A549 (cell line): ENCODE data around the gene AK1. TPM values are rescaled to one million over a fixed set of nuclear protein-coding genes. Genes with fewer than 3 reads are reported as not detected.

Source experiments
- ATAC-seq, 2 experiments: fragments of 200-7000 bp in 1 of 2; fragments of >200 bp in 1 of 2; cut with Nextera tagmentation in 1 of 2; cut with Tn5 transposase in 1 of 2; 3 replicates each; pipeline versions ENCODE4 v1.8.0 to v1.9.1; 2018 to 2020; ENCODE audit warnings: mild to moderate bottlenecking in 1 of 2, moderate library complexity in 1 of 2
- CTCF ChIA-PET: fragments of 300-600 bp; sonication (Branson Sonifier 250); formaldehyde crosslinking; extraction: SDS; loops from one replicate; lab custom pipeline; 2021; ENCODE audit warnings: antibody characterized with exemption, inconsistent platforms; lab: Yijun Ruan, JAX
- POLR2A ChIA-PET: fragments of 350-600 bp; formaldehyde crosslinking; extraction: SDS; loops from one replicate; lab custom pipeline; 2021; ENCODE audit warnings: antibody characterized with exemption, inconsistent platforms; lab: Yijun Ruan, JAX
- DNase-seq, 2 experiments: peaks; one replicate each; pipeline versions ENCODE4 v3.0.0 to v3.0.0-alpha.2; 2011 to 2016; ENCODE audit warnings: low read depth in 1 of 2, low spot score in 1 of 2
- FAIRE-seq: peaks from 2 replicates; lab custom pipeline; 2011; peaks lifted over from hg19 to GRCh38; lab: Jason Lieb, UNC
- H3K27ac ChIP-seq, 2 experiments: fragments of >200 bp; sonication (Bioruptor Twin); formaldehyde crosslinking; 3 replicates each; pipeline ENCODE4 v1.5.1; 2016 to 2017
- H3K4me1 ChIP-seq: fragments of >200 bp; sonication (Bioruptor Twin); formaldehyde crosslinking; 3 replicates; pipeline ENCODE4 v1.6.1; 2016
- H3K4me2 ChIP-seq: fragments of >200 bp; sonication (Bioruptor Twin); formaldehyde crosslinking; 3 replicates; pipeline ENCODE4 v1.6.1; 2016
- H3K4me3 ChIP-seq: fragments of >200 bp; sonication (Bioruptor Twin); formaldehyde crosslinking; 3 replicates; pipeline ENCODE4 v1.5.1; 2016
- H3K9me3 ChIP-seq: fragments of >200 bp; sonication (Bioruptor Twin); formaldehyde crosslinking; 3 replicates; pipeline ENCODE4 v1.6.1; 2016
- CBX8 ChIP-seq: fragments of 200-600 bp; sonication (generic); IDR thresholded peaks from 2 replicates; pipeline ENCODE4 v1.6.1; 2016
- CHD2 ChIP-seq: fragments of 150-350 bp; IDR thresholded peaks from 2 replicates; pipeline ENCODE4 v1.6.1; 2014; ENCODE audit warnings: low read length; ENCODE audit not compliant: partially characterized antibody
- EHF ChIP-seq: fragments of 250-450 bp; sonication (Bioruptor Pico); IDR thresholded peaks from 2 replicates; pipeline ENCODE4 v1.5.0; 2020; ENCODE audit warnings: mild to moderate bottlenecking
- ESRRA ChIP-seq: fragments of 150-350 bp; IDR thresholded peaks from 2 replicates; pipeline ENCODE4 v1.6.1; 2014; ENCODE audit warnings: mild to moderate bottlenecking, low read length, borderline replicate concordance
- GATA3 ChIP-seq: IDR thresholded peaks from 2 replicates; pipeline ENCODE4 v1.6.1; 2012; ENCODE audit warnings: borderline replicate concordance
- HDAC2 ChIP-seq: fragments of 200-600 bp; sonication (generic); IDR thresholded peaks from 2 replicates; pipeline ENCODE4 v1.6.1; 2016
- HOXB5 ChIP-seq: fragments of 250-450 bp; sonication (Bioruptor Pico); IDR thresholded peaks from 2 replicates; pipeline ENCODE4 v1.5.0; 2020; ENCODE audit warnings: mild to moderate bottlenecking, moderate library complexity
- JUN ChIP-seq, 2 experiments: fragments of >200 bp; sonication (Bioruptor Twin); formaldehyde crosslinking; IDR thresholded peaks; 2 replicates in 1 of 2; 3 replicates in 1 of 2; pipeline ENCODE4 v1.6.1; 2016 to 2017
- JUNB ChIP-seq: fragments of >200 bp; sonication (Bioruptor Twin); formaldehyde crosslinking; IDR thresholded peaks from 2 replicates; pipeline ENCODE4 v1.6.1; 2016
- KDM5A ChIP-seq: fragments of 200-600 bp; sonication (generic); IDR thresholded peaks from 2 replicates; pipeline ENCODE4 v1.6.1; 2016; ENCODE audit warnings: antibody characterized with exemption, mild to moderate bottlenecking
- MAFK ChIP-seq: fragments of 450-650 bp; IDR thresholded peaks from 2 replicates; pipeline ENCODE4 v1.6.1; 2014; ENCODE audit not compliant: partially characterized antibody
- MAZ ChIP-seq: fragments of 150-350 bp; IDR thresholded peaks from 2 replicates; pipeline ENCODE4 v1.6.1; 2014; ENCODE audit warnings: antibody characterized with exemption, low read depth, low read length, borderline replicate concordance
- MYC ChIP-seq: IDR thresholded peaks from 2 replicates; pipeline ENCODE4 v1.6.1; 2012; ENCODE audit warnings: mild to moderate bottlenecking, inconsistent platforms, low read length, improper control_type of control experiment, borderline replicate concordance
- NFE2L2 ChIP-seq: fragments of 150-350 bp; conservative IDR thresholded peaks from 2 replicates; pipeline ENCODE4 v1.6.1; 2014; ENCODE audit warnings: low read length
- NPAS2 ChIP-seq: fragments of 250-450 bp; sonication (Bioruptor Pico); IDR thresholded peaks from 2 replicates; pipeline ENCODE4 v1.8.0; 2022; ENCODE audit warnings: mild to moderate bottlenecking, moderate library complexity, borderline replicate concordance
- NR3C1 ChIP-seq: fragments of >200 bp; sonication (Bioruptor Twin); formaldehyde crosslinking; IDR thresholded peaks from 3 replicates; pipeline ENCODE4 v1.6.1; 2017
- PHF8 ChIP-seq: fragments of 200-600 bp; sonication (generic); IDR thresholded peaks from 2 replicates; pipeline ENCODE4 v1.6.1; 2016; ENCODE audit warnings: low read depth, mild to moderate bottlenecking, antibody characterized with exemption, moderate library complexity, borderline replicate concordance
- POLR2AphosphoS2 ChIP-seq: conservative IDR thresholded peaks from 2 replicates; pipeline ENCODE4 v1.6.1; 2012; ENCODE audit warnings: low read length, improper control_type of control experiment, inconsistent platforms
- RAD21 ChIP-seq, 2 experiments: fragments of >200 bp in 1 of 2; sonication (Bioruptor Twin) in 1 of 2; formaldehyde crosslinking in 1 of 2; IDR thresholded peaks in 1 of 2; conservative IDR thresholded peaks in 1 of 2; 2 replicates in 1 of 2; 3 replicates in 1 of 2; pipeline ENCODE4 v1.6.1; 2012 to 2018; ENCODE audit warnings: inconsistent platforms in 1 of 2
- RARB ChIP-seq: fragments of 250-450 bp; sonication (Bioruptor Pico); IDR thresholded peaks from 2 replicates; pipeline ENCODE4 v1.8.0; 2021; ENCODE audit warnings: mild to moderate bottlenecking, moderate library complexity
- RNF2 ChIP-seq: fragments of 200-600 bp; sonication (generic); IDR thresholded peaks from 2 replicates; pipeline ENCODE4 v1.6.1; 2016; ENCODE audit warnings: low read depth, mild to moderate bottlenecking, antibody characterized with exemption, moderate library complexity, borderline replicate concordance
- ZNF302 ChIP-seq: fragments of 250-450 bp; sonication (Bioruptor Pico); IDR thresholded peaks from 2 replicates; pipeline ENCODE4 v1.9.0; 2021; ENCODE audit warnings: inconsistent platforms, mild to moderate bottlenecking, moderate library complexity
- WGBS: methylation state at CpG from one replicate; pipeline ENCODE4 v1.1.6; 2017; ENCODE audit errors: missing lambda C conversion rate; 5-methylcytosine and 5-hydroxymethylcytosine counted together
- polyA plus RNA-seq, 4 experiments: library from polyadenylated mRNA; depleted of rRNA in 3 of 4; stranded (reverse); fragments of >200 nt; fragmentation: RNase III in 1 of 4; extraction: RNeasy Plus Mini Kit Qiagen cat#74134 plus additional on column Dnase treatment in 1 of 4; gene quantifications; 2 replicates in 3 of 4; 3 replicates in 1 of 4; pipeline ENCODE4 v1.2.3, GENCODE V29; 2011 to 2017
- TF ChIP-seq, protein P1 (sequence below): IDR thresholded peaks from 2 replicates; pipeline ENCODE4 v1.6.1; 2012
- TF ChIP-seq, protein P2 (sequence below): IDR thresholded peaks from 2 replicates; pipeline ENCODE4 v1.6.1; 2012
- TF ChIP-seq, protein P3 (sequence below): fragments of >200 bp; sonication (Bioruptor Twin); formaldehyde crosslinking; IDR thresholded peaks from 3 replicates; pipeline ENCODE4 v1.6.1; 2016
- TF ChIP-seq, protein P4 (sequence below): fragments of 150-350 bp; IDR thresholded peaks from 2 replicates; pipeline ENCODE4 v1.6.1; 2014; ENCODE audit warnings: low read depth, mild to moderate bottlenecking, low read length

AK1 gene
- polyA plus RNA-seq, 2 of the 4 experiments (the other 2 are of a cell fraction): 30.0 to 31.9 TPM

DNA sequence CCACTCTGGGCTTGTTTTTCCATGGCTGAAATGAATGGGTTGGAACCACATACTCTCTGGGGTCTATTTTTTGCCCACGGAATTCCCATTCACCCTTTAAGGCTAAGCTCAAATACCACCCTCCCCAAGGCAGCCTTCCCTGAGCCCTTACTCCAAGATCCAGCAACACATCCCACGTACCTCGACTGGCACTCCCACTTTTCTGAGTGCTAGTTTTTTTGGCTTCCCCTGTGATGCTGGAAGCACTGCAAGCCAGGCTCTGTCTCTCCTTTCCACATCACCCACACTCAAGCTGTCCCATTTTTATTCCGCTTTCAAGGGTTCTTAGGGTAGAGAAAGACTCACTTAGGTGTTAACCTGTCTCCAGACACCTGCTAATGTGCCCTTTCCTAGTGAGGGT, 15.9 kb upstream of the AK1 start:
- ChIA-PET CTCF (interaction anchor here (1.1 to 2.1 kb wide), 3 partner anchors 18 to 159 kb away, joined by 3 to 14 read pairs (median 5); partner anchors contain the start of gene TOR2A), POLR2A (no interaction called here)
- no peak overlapping the region for H3K4me2 ChIP-seq
- 0 out of 3 replicates have a peak, but pooled peaks cover 2% of the 10 kb centered on the region for H3K4me1 ChIP-seq
- DNase-seq: no peak
- no peak overlapping the region for H3K27ac ChIP-seq
- H3K4me3 ChIP-seq: no peak overlapping the region
- no peak for TF ChIP-seq HDAC2
- TF ChIP-seq JUN (IDR thresholded peaks at IDR 0.05): no peak
- TF ChIP-seq JUNB: no peak
- TF ChIP-seq, protein P1, sequence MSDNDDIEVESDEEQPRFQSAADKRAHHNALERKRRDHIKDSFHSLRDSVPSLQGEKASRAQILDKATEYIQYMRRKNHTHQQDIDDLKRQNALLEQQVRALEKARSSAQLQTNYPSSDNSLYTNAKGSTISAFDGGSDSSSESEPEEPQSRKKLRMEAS: no peak
- H3K9me3 ChIP-seq: peaks cover 23% of the 10 kb centered on the region
- no peak for ATAC-seq
- FAIRE-seq: no peak
- 89% methylated on average over 4 of the region's 4 CpGs for WGBS

DNA sequence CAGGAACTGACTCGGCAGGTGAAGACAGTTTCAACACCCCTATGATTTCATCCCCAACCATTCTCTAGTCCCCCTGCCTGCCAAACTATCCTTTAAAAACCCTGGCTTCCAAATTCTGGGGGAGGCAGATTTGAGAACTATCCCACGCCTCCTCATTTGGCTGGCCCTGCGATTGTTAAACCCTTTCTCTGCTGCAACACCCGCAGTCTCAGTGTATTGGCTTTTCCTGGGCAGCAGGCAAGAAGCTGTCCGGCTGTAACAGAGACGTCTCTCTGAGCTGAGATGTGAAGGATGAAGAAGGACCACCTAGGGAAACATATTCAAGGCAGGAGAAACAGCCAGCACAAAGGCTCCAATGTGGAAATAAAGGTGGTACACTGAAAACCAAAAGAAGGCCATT, 15.4 kb upstream of the AK1 start:
- TF ChIP-seq KDM5A (peak; percentile 70; the same call in 1 of the 2 replicates), NPAS2 (CRISPR knock-in tag) (no peak)
- Histone ChIP-seq H3K9me3 (peaks cover 23% of the 10 kb centered on the region), H3K27ac (no peak overlapping the region), H3K4me1 (0 out of 3 replicates have a peak, but pooled peaks cover 2% of the 10 kb centered on the region), H3K4me2 (no peak overlapping the region), H3K4me3 (no peak overlapping the region)
- WGBS: 98% methylated on average over 6 of the region's 6 CpGs
- ChIA-PET POLR2A (no interaction called here), CTCF (interaction anchor here (0.6 to 2.1 kb wide), 6 partner anchors 17 to 158 kb away, joined by 3 to 14 read pairs (median 3); partner anchors contain the start of gene TOR2A)
- no peak for FAIRE-seq
- ATAC-seq: no peak
- DNase-seq: no peak

DNA sequence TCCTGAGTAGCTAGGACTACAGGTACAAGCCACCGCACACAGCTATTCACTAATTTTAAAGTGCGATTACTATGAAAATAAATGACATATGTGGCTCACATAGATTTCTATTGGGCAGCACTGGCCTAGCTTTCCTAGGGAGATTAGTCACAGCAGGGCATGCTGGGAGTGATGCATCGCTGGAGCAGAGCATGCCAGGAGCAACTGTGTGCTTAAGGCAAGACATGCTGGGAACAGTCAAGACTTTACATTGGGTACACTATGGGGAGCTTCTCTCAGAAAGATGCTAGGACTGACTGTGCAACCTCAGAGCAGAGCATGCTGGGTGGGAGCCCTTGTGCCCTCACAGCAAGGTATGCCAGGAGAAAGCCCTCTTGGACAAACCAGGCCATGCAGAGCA, 12.6 kb upstream of the AK1 start:
- no peak for TF ChIP-seq CBX8
- no peak for TF ChIP-seq NPAS2 (CRISPR knock-in tag)
- TF ChIP-seq, protein P2, sequence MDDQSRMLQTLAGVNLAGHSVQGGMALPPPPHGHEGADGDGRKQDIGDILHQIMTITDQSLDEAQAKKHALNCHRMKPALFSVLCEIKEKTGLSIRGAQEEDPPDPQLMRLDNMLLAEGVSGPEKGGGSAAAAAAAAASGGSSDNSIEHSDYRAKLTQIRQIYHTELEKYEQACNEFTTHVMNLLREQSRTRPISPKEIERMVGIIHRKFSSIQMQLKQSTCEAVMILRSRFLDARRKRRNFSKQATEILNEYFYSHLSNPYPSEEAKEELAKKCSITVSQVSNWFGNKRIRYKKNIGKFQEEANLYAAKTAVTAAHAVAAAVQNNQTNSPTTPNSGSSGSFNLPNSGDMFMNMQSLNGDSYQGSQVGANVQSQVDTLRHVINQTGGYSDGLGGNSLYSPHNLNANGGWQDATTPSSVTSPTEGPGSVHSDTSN: no peak
- no peak for TF ChIP-seq JUNB
- no peak for TF ChIP-seq HOXB5 (CRISPR knock-in tag)
- no peak for TF ChIP-seq RARB
- TF ChIP-seq GATA3: no peak
- no peak for TF ChIP-seq RNF2
- no peak for TF ChIP-seq CHD2
- TF ChIP-seq RAD21 (conservative IDR thresholded peaks at IDR 0.05 in 1 of 2, IDR thresholded peaks at IDR 0.05 in 1 of 2): no peak
- TF ChIP-seq NR3C1: no peak
- no peak for TF ChIP-seq MAZ
- no peak for TF ChIP-seq ZNF302 (CRISPR knock-in tag)
- TF ChIP-seq EHF (CRISPR knock-in tag): no peak
- TF ChIP-seq MAFK: no peak
- no peak for TF ChIP-seq PHF8

DNA sequence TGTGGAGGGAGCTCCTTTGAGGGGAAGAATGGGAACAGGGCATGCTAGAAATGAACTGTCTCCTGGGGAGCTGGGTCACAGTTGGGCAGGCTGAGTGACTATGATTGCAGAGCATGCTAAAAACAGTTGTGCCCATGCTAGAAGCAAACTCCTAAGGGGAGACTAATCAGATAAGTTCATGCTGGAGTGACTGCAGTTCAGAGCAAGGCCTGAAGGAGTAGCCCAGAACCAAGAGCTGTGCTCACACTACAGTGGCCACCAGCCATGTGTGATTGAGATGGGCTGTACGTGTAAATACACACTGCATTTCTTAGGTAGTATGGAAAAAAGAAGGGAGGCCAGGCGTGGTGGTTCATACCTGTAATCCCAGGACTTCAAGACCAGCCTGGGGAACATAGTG, 10.3 kb upstream of the AK1 start:
- no peaks in the 10 kb centered on the region for H3K4me1 ChIP-seq
- no peak for TF ChIP-seq JUNB
- TF ChIP-seq KDM5A: no peak
- no peak for TF ChIP-seq NFE2L2
- TF ChIP-seq, protein P1: no peak
- TF ChIP-seq CHD2: no peak
- TF ChIP-seq, protein P3, sequence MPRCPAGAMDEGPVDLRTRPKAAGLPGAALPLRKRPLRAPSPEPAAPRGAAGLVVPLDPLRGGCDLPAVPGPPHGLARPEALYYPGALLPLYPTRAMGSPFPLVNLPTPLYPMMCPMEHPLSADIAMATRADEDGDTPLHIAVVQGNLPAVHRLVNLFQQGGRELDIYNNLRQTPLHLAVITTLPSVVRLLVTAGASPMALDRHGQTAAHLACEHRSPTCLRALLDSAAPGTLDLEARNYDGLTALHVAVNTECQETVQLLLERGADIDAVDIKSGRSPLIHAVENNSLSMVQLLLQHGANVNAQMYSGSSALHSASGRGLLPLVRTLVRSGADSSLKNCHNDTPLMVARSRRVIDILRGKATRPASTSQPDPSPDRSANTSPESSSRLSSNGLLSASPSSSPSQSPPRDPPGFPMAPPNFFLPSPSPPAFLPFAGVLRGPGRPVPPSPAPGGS: no peak
- TF ChIP-seq MYC: no peak
- no peak for TF ChIP-seq POLR2AphosphoS2
- TF ChIP-seq, protein P4, sequence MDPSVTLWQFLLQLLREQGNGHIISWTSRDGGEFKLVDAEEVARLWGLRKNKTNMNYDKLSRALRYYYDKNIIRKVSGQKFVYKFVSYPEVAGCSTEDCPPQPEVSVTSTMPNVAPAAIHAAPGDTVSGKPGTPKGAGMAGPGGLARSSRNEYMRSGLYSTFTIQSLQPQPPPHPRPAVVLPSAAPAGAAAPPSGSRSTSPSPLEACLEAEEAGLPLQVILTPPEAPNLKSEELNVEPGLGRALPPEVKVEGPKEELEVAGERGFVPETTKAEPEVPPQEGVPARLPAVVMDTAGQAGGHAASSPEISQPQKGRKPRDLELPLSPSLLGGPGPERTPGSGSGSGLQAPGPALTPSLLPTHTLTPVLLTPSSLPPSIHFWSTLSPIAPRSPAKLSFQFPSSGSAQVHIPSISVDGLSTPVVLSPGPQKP: no peak
- TF ChIP-seq ESRRA: no peak
- no peak overlapping the region for H3K27ac ChIP-seq
- 84% methylated on average over 2 of the region's 2 CpGs for WGBS
- H3K4me2 ChIP-seq: no peak overlapping the region
- H3K9me3 ChIP-seq: peaks cover 3% of the 10 kb centered on the region; the same call in 2 of the 3 replicates
- FAIRE-seq (no peak), DNase-seq (peak in 1 of 2 experiments; percentile 56), ATAC-seq (peak; percentile 80 to 84)
- no peak overlapping the region for H3K4me3 ChIP-seq
- ChIA-PET POLR2A (no interaction called here), CTCF (interaction anchor here (0.6 to 6.5 kb wide), 7 partner anchors 18 to 253 kb away, joined by 3 to 50 read pairs (median 3); no protein-coding TSS in a partner anchor)

More for the DNA sequence above, 12.6 kb upstream of the AK1 start:
- peaks cover 21% of the 10 kb centered on the region for H3K9me3 ChIP-seq
- WGBS: 94% methylated on average over 3 of the region's 3 CpGs
- FAIRE-seq: no peak
- H3K27ac ChIP-seq: no peak overlapping the region
- CTCF ChIA-PET: interaction anchor here (1.0 to 6.5 kb wide), 5 partner anchors 8 to 126 kb away, joined by 3 to 50 read pairs (median 3); no protein-coding TSS in a partner anchor
- no peaks in the 10 kb centered on the region for H3K4me1 ChIP-seq
- H3K4me3 ChIP-seq: no peak overlapping the region
- H3K4me2 ChIP-seq: no peak overlapping the region
- ATAC-seq: 0 out of 6 replicates have a peak, but pooled peaks of 1 of the 2 experiments have one; percentile 4
- no peak for DNase-seq
- POLR2A ChIA-PET: no interaction called here
